ENCODE measurements around the gene SHKBP1.

DNA sequence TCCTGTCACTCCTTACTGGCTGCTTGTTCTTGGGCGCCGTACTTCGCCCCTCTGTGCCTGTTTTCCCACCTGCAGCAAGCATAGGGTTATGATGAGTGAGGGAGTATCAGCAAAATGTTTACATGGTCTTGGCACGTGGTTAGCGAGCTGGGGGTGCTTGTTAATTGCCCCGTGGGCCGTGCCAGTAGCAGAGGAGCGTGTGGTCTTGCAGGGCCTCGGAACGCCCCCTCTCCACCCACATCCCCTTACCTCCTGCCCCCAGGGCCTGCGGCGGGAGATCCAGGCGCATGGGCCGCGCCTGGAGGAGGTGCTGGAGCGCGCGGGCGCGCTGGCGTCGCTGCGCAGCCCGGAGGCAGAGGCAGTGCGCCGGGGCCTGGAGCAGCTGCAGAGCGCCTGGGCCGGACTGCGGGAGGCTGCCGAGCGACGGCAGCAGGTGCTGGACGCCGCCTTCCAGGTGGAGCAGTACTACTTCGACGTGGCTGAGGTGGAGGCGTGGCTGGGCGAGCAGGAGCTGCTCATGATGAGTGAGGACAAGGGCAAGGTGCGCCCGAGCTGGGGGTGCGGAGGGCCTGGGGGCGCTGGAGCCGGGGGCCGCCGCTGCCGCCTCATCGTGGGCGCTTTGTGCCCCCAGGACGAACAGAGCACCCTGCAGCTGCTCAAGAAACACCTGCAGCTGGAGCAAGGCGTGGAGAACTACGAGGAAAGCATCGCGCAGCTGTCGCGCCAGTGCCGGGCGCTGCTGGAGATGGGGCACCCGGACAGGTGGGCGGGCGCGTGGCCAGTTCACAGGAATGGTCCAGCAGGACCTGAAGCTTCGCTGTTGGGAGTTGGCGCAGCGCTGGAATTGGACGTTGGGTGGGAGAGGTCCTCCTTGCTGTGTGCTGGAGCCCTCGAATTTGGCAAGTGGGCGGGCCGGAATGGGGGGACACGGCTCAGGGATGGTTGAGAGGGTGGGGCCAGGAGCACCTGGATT lies 22.5 kb upstream of the SHKBP1 start:
- TF ChIP-seq TARDBP (IDR thresholded peaks at IDR 0.05) (no peak), HDGF (IDR thresholded peaks at IDR 0.05; ENCODE audit: borderline replicate concordance) (no peak), BHLHE40 (IDR thresholded peaks at IDR 0.05; ENCODE audit: borderline replicate concordance) (no peak), LEF1 (IDR thresholded peaks at IDR 0.05; ENCODE audit: borderline replicate concordance) (no peak), NFRKB (IDR thresholded peaks at IDR 0.05) (no peak), ZNF384 (IDR thresholded peaks at IDR 0.05) (no peak), FOXM1 (IDR thresholded peaks at IDR 0.05; ENCODE audit: borderline replicate concordance) (no peak), SUZ12 (IDR thresholded peaks at IDR 0.05) (no peak)
- TF ChIP-seq, protein P1, sequence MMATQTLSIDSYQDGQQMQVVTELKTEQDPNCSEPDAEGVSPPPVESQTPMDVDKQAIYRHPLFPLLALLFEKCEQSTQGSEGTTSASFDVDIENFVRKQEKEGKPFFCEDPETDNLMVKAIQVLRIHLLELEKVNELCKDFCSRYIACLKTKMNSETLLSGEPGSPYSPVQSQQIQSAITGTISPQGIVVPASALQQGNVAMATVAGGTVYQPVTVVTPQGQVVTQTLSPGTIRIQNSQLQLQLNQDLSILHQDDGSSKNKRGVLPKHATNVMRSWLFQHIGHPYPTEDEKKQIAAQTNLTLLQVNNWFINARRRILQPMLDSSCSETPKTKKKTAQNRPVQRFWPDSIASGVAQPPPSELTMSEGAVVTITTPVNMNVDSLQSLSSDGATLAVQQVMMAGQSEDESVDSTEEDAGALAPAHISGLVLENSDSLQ (IDR thresholded peaks at IDR 0.05) = no peak

Data from HEK293T (cell line).